HL-60 (cell line): Measurements from ENCODE around the gene FRAS1.

ENCODE experiments used
- CTCF ChIP-seq: IDR thresholded peaks from one replicate; pipeline ENCODE4 v1.5.1; 2011; ENCODE audit warnings: low read length, control low read depth, inconsistent platforms; ENCODE audit not compliant: insufficient read depth
- GABPA ChIP-seq: IDR thresholded peaks from 2 replicates; pipeline ENCODE4 v1.6.1; 2012; ENCODE audit warnings: low read depth
- TF ChIP-seq, protein P1 (sequence below): IDR thresholded peaks from 2 replicates; pipeline ENCODE4 v1.6.1; 2012; ENCODE audit warnings: low read depth; ENCODE audit not compliant: insufficient replicate concordance

DNA sequence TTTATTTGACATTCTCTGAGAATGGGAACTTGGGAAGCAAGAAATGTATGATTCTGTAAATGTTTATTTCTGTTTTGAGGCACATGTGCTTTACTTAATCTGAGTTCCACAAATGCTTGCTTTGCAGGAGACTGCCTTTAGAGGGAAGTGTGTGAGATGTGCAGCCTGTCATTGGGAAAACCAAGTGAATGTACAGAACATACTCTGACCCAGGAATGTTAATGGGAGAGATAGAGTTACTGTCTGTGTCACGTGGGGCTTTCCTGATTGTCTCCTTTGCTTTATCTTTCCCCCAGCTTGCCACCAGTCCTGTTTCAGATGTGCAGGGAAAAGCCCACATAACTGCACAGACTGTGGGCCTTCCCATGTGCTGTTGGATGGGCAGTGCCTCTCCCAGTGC, 275.9 kb downstream of the FRAS1 start:
- TF ChIP-seq CTCF (no peak), GABPA (no peak)
- TF ChIP-seq, protein P1, sequence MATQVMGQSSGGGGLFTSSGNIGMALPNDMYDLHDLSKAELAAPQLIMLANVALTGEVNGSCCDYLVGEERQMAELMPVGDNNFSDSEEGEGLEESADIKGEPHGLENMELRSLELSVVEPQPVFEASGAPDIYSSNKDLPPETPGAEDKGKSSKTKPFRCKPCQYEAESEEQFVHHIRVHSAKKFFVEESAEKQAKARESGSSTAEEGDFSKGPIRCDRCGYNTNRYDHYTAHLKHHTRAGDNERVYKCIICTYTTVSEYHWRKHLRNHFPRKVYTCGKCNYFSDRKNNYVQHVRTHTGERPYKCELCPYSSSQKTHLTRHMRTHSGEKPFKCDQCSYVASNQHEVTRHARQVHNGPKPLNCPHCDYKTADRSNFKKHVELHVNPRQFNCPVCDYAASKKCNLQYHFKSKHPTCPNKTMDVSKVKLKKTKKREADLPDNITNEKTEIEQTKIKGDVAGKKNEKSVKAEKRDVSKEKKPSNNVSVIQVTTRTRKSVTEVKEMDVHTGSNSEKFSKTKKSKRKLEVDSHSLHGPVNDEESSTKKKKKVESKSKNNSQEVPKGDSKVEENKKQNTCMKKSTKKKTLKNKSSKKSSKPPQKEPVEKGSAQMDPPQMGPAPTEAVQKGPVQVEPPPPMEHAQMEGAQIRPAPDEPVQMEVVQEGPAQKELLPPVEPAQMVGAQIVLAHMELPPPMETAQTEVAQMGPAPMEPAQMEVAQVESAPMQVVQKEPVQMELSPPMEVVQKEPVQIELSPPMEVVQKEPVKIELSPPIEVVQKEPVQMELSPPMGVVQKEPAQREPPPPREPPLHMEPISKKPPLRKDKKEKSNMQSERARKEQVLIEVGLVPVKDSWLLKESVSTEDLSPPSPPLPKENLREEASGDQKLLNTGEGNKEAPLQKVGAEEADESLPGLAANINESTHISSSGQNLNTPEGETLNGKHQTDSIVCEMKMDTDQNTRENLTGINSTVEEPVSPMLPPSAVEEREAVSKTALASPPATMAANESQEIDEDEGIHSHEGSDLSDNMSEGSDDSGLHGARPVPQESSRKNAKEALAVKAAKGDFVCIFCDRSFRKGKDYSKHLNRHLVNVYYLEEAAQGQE: no peak
